H9 (cell line): ENCODE data around the gene MYO1D. TPM values are rescaled to one million over a fixed set of nuclear protein-coding genes. Genes with fewer than 3 reads are reported as not detected.
"Not testable (repeated sequence)": the region's sequence is repeated elsewhere in the genome, so short reads cannot be mapped to it uniquely, and the experiment has no call there.

Experiments
- DNase-seq: peaks from one replicate; pipeline ENCODE4 v3.0.0-alpha.2; 2017
- H2AFZ ChIP-seq: one replicate; pipeline ENCODE4 v1.6.1; 2013; ENCODE audit warnings: mild to moderate bottlenecking, low read length, control low read depth, moderate library complexity
- H2AK5ac ChIP-seq: 2 replicates; pipeline ENCODE4 v1.6.1; 2013; ENCODE audit warnings: low read length, control low read depth, mixed read lengths; ENCODE audit not compliant: insufficient read length
- H2BK120ac ChIP-seq: one replicate; pipeline ENCODE4 v1.6.1; 2013; ENCODE audit warnings: low read depth, mild to moderate bottlenecking, low read length, control low read depth, inconsistent platforms; ENCODE audit not compliant: poor library complexity, severe bottlenecking
- H2BK12ac ChIP-seq: 2 replicates; pipeline ENCODE4 v1.6.1; 2013; ENCODE audit warnings: low read length, control low read depth, mixed read lengths, low read depth; ENCODE audit not compliant: insufficient read length
- H2BK15ac ChIP-seq: 2 replicates; pipeline ENCODE4 v1.6.1; 2013; ENCODE audit warnings: low read depth, low read length, control low read depth
- H2BK20ac ChIP-seq: one replicate; pipeline ENCODE4 v1.6.1; 2013; ENCODE audit warnings: low read depth, mild to moderate bottlenecking, low read length, control low read depth, inconsistent platforms; ENCODE audit not compliant: poor library complexity, severe bottlenecking
- H2BK5ac ChIP-seq: 2 replicates; pipeline ENCODE4 v1.6.1; 2013; ENCODE audit warnings: low read length, control low read depth, mixed read lengths; ENCODE audit not compliant: insufficient read length
- H3K14ac ChIP-seq: 2 replicates; pipeline ENCODE4 v1.6.1; 2013; ENCODE audit warnings: low read length, control low read depth; ENCODE audit not compliant: insufficient read depth
- H3K18ac ChIP-seq: 2 replicates; pipeline ENCODE4 v1.6.1; 2013; ENCODE audit warnings: low read depth, mild to moderate bottlenecking, mixed read lengths, low read length, control low read depth; ENCODE audit not compliant: insufficient read length
- H3K23ac ChIP-seq: 2 replicates; pipeline ENCODE4 v1.6.1; 2013; ENCODE audit warnings: low read length, control low read depth, mixed read lengths, low read depth; ENCODE audit not compliant: insufficient read length
- H3K23me2 ChIP-seq: 2 replicates; pipeline ENCODE4 v1.6.1; 2013; ENCODE audit warnings: low read depth, mild to moderate bottlenecking, mixed read lengths, low read length, control low read depth; ENCODE audit not compliant: insufficient read length, poor library complexity, severe bottlenecking
- H3K27ac ChIP-seq: 2 replicates; pipeline ENCODE4 v1.5.1; 2013; ENCODE audit warnings: low read length, control low read depth, mixed read lengths, low read depth; ENCODE audit not compliant: insufficient read length
- H3K27me3 ChIP-seq: 2 replicates; pipeline ENCODE4 v1.6.1; 2013; ENCODE audit warnings: low read length, control low read depth, inconsistent platforms; ENCODE audit not compliant: insufficient read depth
- H3K4ac ChIP-seq: 2 replicates; pipeline ENCODE4 v1.6.1; 2013; ENCODE audit warnings: low read depth, mild to moderate bottlenecking, control low read depth, inconsistent platforms, low read length, moderate library complexity
- H3K4me1 ChIP-seq: 2 replicates; pipeline ENCODE4 v1.6.1; 2013; ENCODE audit warnings: low read length, control low read depth, inconsistent platforms; ENCODE audit not compliant: insufficient read depth
- H3K4me2 ChIP-seq: 2 replicates; pipeline ENCODE4 v1.6.1; 2013; ENCODE audit warnings: low read length, control low read depth, mixed read lengths; ENCODE audit not compliant: insufficient read length, insufficient read depth
- H3K56ac ChIP-seq: 2 replicates; pipeline ENCODE4 v1.6.1; 2013; ENCODE audit warnings: low read depth, mild to moderate bottlenecking, mixed read lengths, low read length, control low read depth; ENCODE audit not compliant: insufficient read length
- H3K79me1 ChIP-seq: 2 replicates; pipeline ENCODE4 v1.6.1; 2013; ENCODE audit warnings: low read depth, mild to moderate bottlenecking, moderate library complexity, low read length, control low read depth, inconsistent platforms; ENCODE audit not compliant: insufficient read depth, poor library complexity, severe bottlenecking
- H3K79me2 ChIP-seq: 2 replicates; pipeline ENCODE4 v1.6.1; 2013; ENCODE audit warnings: low read length, control low read depth, inconsistent platforms; ENCODE audit not compliant: insufficient read depth
- H3K9ac ChIP-seq: 2 replicates; pipeline ENCODE4 v1.6.1; 2013; ENCODE audit warnings: low read length, control low read depth, mixed read lengths; ENCODE audit not compliant: insufficient read length; ENCODE audit errors: extremely low read depth
- H3K9me3 ChIP-seq: one replicate; pipeline ENCODE4 v1.6.1; 2013; ENCODE audit warnings: low read depth, low read length, inconsistent platforms; ENCODE audit not compliant: control insufficient read depth
- H3T11ph ChIP-seq: one replicate; pipeline ENCODE4 v1.6.1; 2013; ENCODE audit warnings: mild to moderate bottlenecking, low read length, control low read depth, inconsistent platforms
- H4K20me1 ChIP-seq: one replicate; pipeline ENCODE4 v1.6.1; 2013; ENCODE audit not compliant: control insufficient read depth, insufficient read length, insufficient read depth
- H4K5ac ChIP-seq: 2 replicates; pipeline ENCODE4 v1.6.1; 2013; ENCODE audit warnings: low read depth, mild to moderate bottlenecking, mixed read lengths, low read length, control low read depth; ENCODE audit not compliant: insufficient read length
- H4K8ac ChIP-seq: replicated peaks from 2 replicates; pipeline ENCODE4 v1.6.1; 2013; ENCODE audit warnings: low read length, control low read depth, mixed read lengths, low read depth; ENCODE audit not compliant: insufficient read length
- H4K91ac ChIP-seq: 2 replicates; pipeline ENCODE4 v1.6.1; 2013; ENCODE audit warnings: low read depth, mild to moderate bottlenecking, moderate library complexity, mixed read lengths, low read length, control low read depth; ENCODE audit not compliant: insufficient read length
- H3K27ac Mint-ChIP-seq, 3 experiments: 2 replicates in 2 of 3; 3 replicates in 1 of 3; pipeline ENCODE4 v1.8.0; 2020 to 2021; ENCODE audit warnings: mixed read lengths in 3 of 3, mild to moderate bottlenecking in 1 of 3, moderate library complexity in 1 of 3
- H3K27me3 Mint-ChIP-seq: 2 replicates; pipeline ENCODE4 v1.8.0; 2021; ENCODE audit warnings: low read depth, mild to moderate bottlenecking, moderate library complexity, mixed read lengths
- H3K36me3 Mint-ChIP-seq, 3 experiments: 2 replicates in 2 of 3; 3 replicates in 1 of 3; pipeline ENCODE4 v1.8.0; 2020 to 2021; ENCODE audit warnings: low read depth in 3 of 3, mixed read lengths in 3 of 3; ENCODE audit not compliant: insufficient read depth in 1 of 3
- H3K4me1 Mint-ChIP-seq, 2 experiments: 2 replicates each; pipeline ENCODE4 v1.8.0; 2020; ENCODE audit warnings: mixed read lengths in 2 of 2
- H3K4me3 Mint-ChIP-seq, 2 experiments: 2 replicates in 1 of 2; 3 replicates in 1 of 2; pipeline ENCODE4 v1.8.0; 2020 to 2021; ENCODE audit warnings: mild to moderate bottlenecking in 2 of 2, mixed read lengths in 2 of 2, moderate library complexity in 1 of 2
- H3K9me3 Mint-ChIP-seq, 2 experiments: 2 replicates in 1 of 2; 3 replicates in 1 of 2; pipeline ENCODE4 v1.8.0; 2020; ENCODE audit warnings: mild to moderate bottlenecking in 2 of 2, mixed read lengths in 2 of 2, moderate library complexity in 1 of 2
- CTCF ChIP-seq: fragments of 200-600 bp; sonication (generic); conservative IDR thresholded peaks from 3 replicates; pipeline ENCODE4 v1.8.0; 2021; ENCODE audit warnings: antibody characterized with exemption, mild to moderate bottlenecking
- WGBS: extraction: QIAGEN DNeasy Blood & Tissue Kit; methylation state at CpG from one replicate; pipeline ENCODE4 v1.1.7; 2013; ENCODE audit warnings: missing lambda C conversion rate, low lambda C conversion rate, mixed read lengths; ENCODE audit not compliant: insufficient read length; ENCODE audit errors: extremely low coverage; 5-methylcytosine and 5-hydroxymethylcytosine counted together
- total RNA-seq: library from RNA; stranded (reverse); gene quantifications from 2 replicates; pipeline ENCODE4 v1.2.1, GENCODE V29; 2021

The MYO1D gene
- total RNA-seq, 1 experiment from 2014 or later: 19.0 TPM

GRCh38 chr17:32926183-32926582, 49.3 kb upstream of the MYO1D start:
- H3K4me1 ChIP-seq: peaks cover 7% of the 10 kb centered on the region; the same call in 1 of the 2 replicates
- H3K9me3 Mint-ChIP-seq: peaks cover 0 to 4% of the 10 kb centered on the region in 2 experiments; a peak in 3 of 5 replicates
- H3K27ac ChIP-seq: no peak overlapping the region
- H4K91ac ChIP-seq: no peak overlapping the region
- no peak overlapping the region for H3T11ph ChIP-seq
- no peak overlapping the region for H3K4me3 Mint-ChIP-seq
- TF ChIP-seq CTCF: no peak
- H3K23ac ChIP-seq: no peak overlapping the region
- H3K9ac ChIP-seq: no peak overlapping the region
- no peaks in the 10 kb centered on the region for H3K27me3 ChIP-seq
- no peaks in the 10 kb centered on the region for H3K27me3 Mint-ChIP-seq
- H2AK5ac ChIP-seq: no peak overlapping the region
- no peaks in the 10 kb centered on the region for H3K79me1 ChIP-seq
- peaks cover 0 to 2% (median 0%) of the 10 kb centered on the region in 3 experiments; a peak in 3 of 7 replicates for H3K36me3 Mint-ChIP-seq
- no peak overlapping the region for H3K18ac ChIP-seq
- H2BK120ac ChIP-seq: no peak overlapping the region
- no peak overlapping the region for H2BK5ac ChIP-seq
- no peak overlapping the region for H3K14ac ChIP-seq
- H3K4ac ChIP-seq: no peak overlapping the region
- no peak overlapping the region for H2BK15ac ChIP-seq
- H3K9me3 ChIP-seq: no peaks in the 10 kb centered on the region
- H3K4me1 Mint-ChIP-seq: peaks cover 13 to 17% of the 10 kb centered on the region in 2 experiments
- WGBS: no CpG with 5 or more reads among the region's 5 CpGs
- peak; percentile 27 for DNase-seq
- no peak overlapping the region for H2AFZ ChIP-seq
- no peak overlapping the region; a peak in 1 of 7 replicates for H3K27ac Mint-ChIP-seq
- H3K79me2 ChIP-seq: no peaks in the 10 kb centered on the region; the same call in 1 of the 2 replicates
- no peak overlapping the region for H3K4me2 ChIP-seq
- H4K20me1 ChIP-seq: no peaks in the 10 kb centered on the region
- H4K5ac ChIP-seq: no peak overlapping the region
- no peak overlapping the region for H2BK20ac ChIP-seq
- H3K23me2 ChIP-seq: peaks cover 8% of the 10 kb centered on the region
- H2BK12ac ChIP-seq: no peak overlapping the region
- H4K8ac ChIP-seq: no peak overlapping the region
- no peak overlapping the region for H3K56ac ChIP-seq

- no CpG with 5 or more reads among the region's 3 CpGs for WGBS
Measured at GRCh38 chr17:32923905-32924304, 47.0 kb upstream of the MYO1D start.

More at GRCh38 chr17:32923905-32924304, 47.0 kb upstream of the MYO1D start:
- H3K79me2 ChIP-seq, H3K4me2 ChIP-seq, H2AK5ac ChIP-seq, H2BK5ac ChIP-seq, H3K27me3 Mint-ChIP-seq, H2BK20ac ChIP-seq, H3K9me3 ChIP-seq, H4K91ac ChIP-seq, H2BK120ac ChIP-seq, H3K4me3 Mint-ChIP-seq, H3K9ac ChIP-seq, H3K18ac ChIP-seq, H3K27ac Mint-ChIP-seq, H3K27ac ChIP-seq, H4K20me1 ChIP-seq, H3K27me3 ChIP-seq, H2BK12ac ChIP-seq, H3K14ac ChIP-seq, H3K4ac ChIP-seq, H3K79me1 ChIP-seq, H4K8ac ChIP-seq, H3K23me2 ChIP-seq, H3K4me1 ChIP-seq, H3T11ph ChIP-seq, H3K56ac ChIP-seq, H3K23ac ChIP-seq, H4K5ac ChIP-seq, H3K36me3 Mint-ChIP-seq, H2AFZ ChIP-seq, H2BK15ac ChIP-seq, DNase-seq: not testable (repeated sequence)
- H3K4me1 Mint-ChIP-seq: peaks cover 8 to 10% of the 10 kb centered on the region in 2 experiments; a peak in 3 of 4 replicates
- H3K9me3 Mint-ChIP-seq: peaks cover 0 to 10% of the 10 kb centered on the region in 2 experiments; a peak in 3 of 5 replicates
